Lower lobe of right lung (tissue), 2 donors: ENCODE data around the gene HSF4. TPM values are rescaled to one million over a fixed set of nuclear protein-coding genes. Genes with fewer than 3 reads are reported as not detected.

Experiments
- ATAC-seq, 2 donors: fragments of 200-7000 bp; cut with Tn5 transposase; one replicate each; pipeline ENCODE4 v1.9.1; 2020 to 2022; ENCODE audit warnings: mild to moderate bottlenecking in 2 of 2, moderate library complexity in 2 of 2
- DNase-seq: peaks from one replicate; pipeline ENCODE4 v3.0.0-alpha.2; 2020
- H3K27ac ChIP-seq: fragments of 200-600 bp; one replicate; pipeline ENCODE4 v1.8.0; 2022
- H3K27me3 ChIP-seq: fragments of 200-600 bp; one replicate; pipeline ENCODE4 v1.8.0; 2022; ENCODE audit warnings: low read depth
- H3K36me3 ChIP-seq: fragments of 200-600 bp; one replicate; pipeline ENCODE4 v1.8.0; 2022; ENCODE audit warnings: mild to moderate bottlenecking
- H3K4me1 ChIP-seq: fragments of 200-600 bp; one replicate; pipeline ENCODE4 v1.8.0; 2022
- H3K4me3 ChIP-seq: fragments of 200-600 bp; one replicate; pipeline ENCODE4 v1.8.0; 2022; ENCODE audit warnings: mild to moderate bottlenecking
- H3K9me3 ChIP-seq: fragments of 200-600 bp; one replicate; pipeline ENCODE4 v1.8.0; 2022
- CTCF ChIP-seq: fragments of 200-600 bp; IDR thresholded peaks from one replicate; pipeline ENCODE4 v1.8.0; 2022; ENCODE audit warnings: antibody characterized with exemption, mild to moderate bottlenecking
- intact Hi-C: fragments of 100-400 bp; cut with DNase I; formaldehyde crosslinking; loops from one replicate; pipeline ENCODE4 v1.11.0; 2022
- total RNA-seq: library from RNA; stranded (reverse); fragmentation: NEBNext Ultra II Directional; extraction: Animal tissue kit (Norgen Biotek cat#: 25700); gene quantifications from one replicate; pipeline ENCODE4 v1.2.1, GENCODE V29; 2021
- donor health status: DM: no; HTN: yes; CAD: no; lungs with severe emphysema.

The HSF4 gene
- total RNA-seq, 1 donor from 2014 or later, result 76.3 TPM

- ATAC-seq (no peak), DNase-seq (no peak)
- intact Hi-C loops, result no loop called here
- no peaks in the 10 kb centered on the region for H3K9me3 ChIP-seq
- no peak overlapping the region for H3K4me3 ChIP-seq
- TF ChIP-seq CTCF, result no peak
- H3K27me3 ChIP-seq, result no peaks in the 10 kb centered on the region
- H3K27ac ChIP-seq, result no peak overlapping the region
- peaks cover 25% of the 10 kb centered on the region for H3K36me3 ChIP-seq
- no peaks in the 10 kb centered on the region for H3K4me1 ChIP-seq
Measured at GRCh38 chr16:67206838-67207248, 42.3 kb downstream of the HSF4 start.

- TF ChIP-seq CTCF, result no peak
- ATAC-seq (no peak), DNase-seq (no peak)
- no peaks in the 10 kb centered on the region for H3K27me3 ChIP-seq
- H3K4me3 ChIP-seq, result no peak overlapping the region
- no peaks in the 10 kb centered on the region for H3K9me3 ChIP-seq
- H3K36me3 ChIP-seq, result peaks cover 18% of the 10 kb centered on the region
- intact Hi-C loops, result no loop called here
- no peaks in the 10 kb centered on the region for H3K4me1 ChIP-seq
- H3K27ac ChIP-seq, result no peak overlapping the region
Measured at GRCh38 chr16:67207249-67208091, 42.9 kb downstream of the HSF4 start.

- Histone ChIP-seq H3K4me3 (no peak overlapping the region), H3K27me3 (no peaks in the 10 kb centered on the region), H3K9me3 (no peaks in the 10 kb centered on the region), H3K4me1 (no peaks in the 10 kb centered on the region), H3K27ac (no peak overlapping the region), H3K36me3 (peaks cover 10% of the 10 kb centered on the region)
- TF ChIP-seq CTCF, result no peak
- intact Hi-C loops, result no loop called here
- ATAC-seq (no peak), DNase-seq (no peak)
Measured at GRCh38 chr16:67208154-67208896, 43.8 kb downstream of the HSF4 start.

- ATAC-seq (no peak), DNase-seq (no peak)
- intact Hi-C loops, result no loop called here
- TF ChIP-seq CTCF, result no peak
- no peak overlapping the region for H3K27ac ChIP-seq
- H3K9me3 ChIP-seq, result no peaks in the 10 kb centered on the region
- H3K27me3 ChIP-seq, result no peaks in the 10 kb centered on the region
- H3K36me3 ChIP-seq, result no peaks in the 10 kb centered on the region
- H3K4me1 ChIP-seq, result no peaks in the 10 kb centered on the region
- H3K4me3 ChIP-seq, result no peak overlapping the region
Measured at GRCh38 chr16:67209565-67209964, 45.0 kb downstream of the HSF4 start.

- intact Hi-C loops, result no loop called here
- H3K4me3 ChIP-seq, result no peak overlapping the region
- ATAC-seq (no peak), DNase-seq (no peak)
- H3K4me1 ChIP-seq, result peaks cover under 1% of the 10 kb centered on the region
- TF ChIP-seq CTCF, result no peak
- no peak overlapping the region for H3K27ac ChIP-seq
- H3K36me3 ChIP-seq, result no peaks in the 10 kb centered on the region
- no peaks in the 10 kb centered on the region for H3K27me3 ChIP-seq
- no peaks in the 10 kb centered on the region for H3K9me3 ChIP-seq
Measured at GRCh38 chr16:67210069-67210937, 45.8 kb downstream of the HSF4 start.
